Right lobe of liver (tissue), 4 donors: ENCODE results near the gene NEGR1.

Experiments
- CTCF ChIP-seq, 4 donors: fragments of 200-600 bp in 3 of 4; fragments of 450-650 bp in 1 of 4; IDR thresholded peaks; one replicate each; pipeline versions ENCODE4 v1.5.1 to v1.8.0; 2016 to 2022; ENCODE audit warnings: antibody characterized with exemption in 4 of 4, mild to moderate bottlenecking in 2 of 4
- POLR2A ChIP-seq: fragments of 450-650 bp; IDR thresholded peaks from one replicate; pipeline ENCODE4 v1.6.1; 2017; ENCODE audit warnings: antibody characterized with exemption, mild to moderate bottlenecking
- donor health status: DM: no; HTN: no; CAD: no.
- donor health status: DM: no; HTN: no; CAD: no.
- donor health status: DM: no; HTN: yes; CAD: no.

GRCh38 chr1:71462247-71462646, 820.1 kb downstream of the NEGR1 start:
- TF ChIP-seq CTCF (IDR thresholded peaks at IDR 0.05): no peak
- no peak for TF ChIP-seq POLR2A
